Measurements from ENCODE around the gene RCSD1. TPM values are rescaled to one million over a fixed set of nuclear protein-coding genes. Genes with fewer than 3 reads are reported as not detected.
A peak's percentile ranks its signal among the peaks of the same experiment; 100 is the strongest.

RCSD1 gene
- total and polyA plus RNA-seq, 12 donors, result 3.3 to 15.4 (median 9.4) TPM

DNA sequence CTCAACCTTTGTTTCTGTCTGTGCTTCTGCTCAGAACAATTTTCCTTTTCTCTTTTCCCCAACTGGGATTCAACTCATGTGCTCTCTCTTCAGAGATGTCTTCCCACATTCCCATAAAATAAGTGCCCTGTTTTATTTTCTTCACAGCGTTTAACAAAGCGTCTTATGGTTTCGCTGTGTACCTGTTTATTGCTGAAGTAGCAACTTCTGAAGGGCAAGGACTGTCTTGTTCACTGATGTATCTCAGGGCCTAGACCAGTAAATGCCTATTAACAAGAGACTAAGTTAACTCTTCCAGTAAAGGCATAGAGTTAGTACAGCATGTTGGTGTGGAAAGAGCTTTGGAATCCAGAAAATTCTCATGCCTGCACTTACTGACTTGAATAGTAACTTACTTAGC lies 48.8 kb downstream of the RCSD1 start:
- Histone ChIP-seq H3K36me3 (replicated peaks in 1 of 2) (no peaks in the 10 kb centered on the region), H3K9me3 (replicated peaks in 1 of 3) (no peaks in the 10 kb centered on the region), H3K4me3 (no peak overlapping the region), H3K27ac (peak overlapping the region in 1 of 5 donors; percentile 2), H3K4me1 (replicated peaks in 1 of 2) (peaks cover 0 to 9% of the 10 kb centered on the region in 2 donors), H3K27me3 (no peaks in the 10 kb centered on the region)
- no peak for TF ChIP-seq POLR2A (IDR thresholded peaks at IDR 0.05)
- TF ChIP-seq, protein P1, sequence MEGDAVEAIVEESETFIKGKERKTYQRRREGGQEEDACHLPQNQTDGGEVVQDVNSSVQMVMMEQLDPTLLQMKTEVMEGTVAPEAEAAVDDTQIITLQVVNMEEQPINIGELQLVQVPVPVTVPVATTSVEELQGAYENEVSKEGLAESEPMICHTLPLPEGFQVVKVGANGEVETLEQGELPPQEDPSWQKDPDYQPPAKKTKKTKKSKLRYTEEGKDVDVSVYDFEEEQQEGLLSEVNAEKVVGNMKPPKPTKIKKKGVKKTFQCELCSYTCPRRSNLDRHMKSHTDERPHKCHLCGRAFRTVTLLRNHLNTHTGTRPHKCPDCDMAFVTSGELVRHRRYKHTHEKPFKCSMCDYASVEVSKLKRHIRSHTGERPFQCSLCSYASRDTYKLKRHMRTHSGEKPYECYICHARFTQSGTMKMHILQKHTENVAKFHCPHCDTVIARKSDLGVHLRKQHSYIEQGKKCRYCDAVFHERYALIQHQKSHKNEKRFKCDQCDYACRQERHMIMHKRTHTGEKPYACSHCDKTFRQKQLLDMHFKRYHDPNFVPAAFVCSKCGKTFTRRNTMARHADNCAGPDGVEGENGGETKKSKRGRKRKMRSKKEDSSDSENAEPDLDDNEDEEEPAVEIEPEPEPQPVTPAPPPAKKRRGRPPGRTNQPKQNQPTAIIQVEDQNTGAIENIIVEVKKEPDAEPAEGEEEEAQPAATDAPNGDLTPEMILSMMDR (IDR thresholded peaks at IDR 0.05), result no peak
- WGBS, 4 donors, result 93 to 97% (median 96%) methylated on average over 3 of the region's 3 CpGs
- DNase-seq, result no peak
- intact Hi-C loops (cut with DNase I), result no loop called here

DNA sequence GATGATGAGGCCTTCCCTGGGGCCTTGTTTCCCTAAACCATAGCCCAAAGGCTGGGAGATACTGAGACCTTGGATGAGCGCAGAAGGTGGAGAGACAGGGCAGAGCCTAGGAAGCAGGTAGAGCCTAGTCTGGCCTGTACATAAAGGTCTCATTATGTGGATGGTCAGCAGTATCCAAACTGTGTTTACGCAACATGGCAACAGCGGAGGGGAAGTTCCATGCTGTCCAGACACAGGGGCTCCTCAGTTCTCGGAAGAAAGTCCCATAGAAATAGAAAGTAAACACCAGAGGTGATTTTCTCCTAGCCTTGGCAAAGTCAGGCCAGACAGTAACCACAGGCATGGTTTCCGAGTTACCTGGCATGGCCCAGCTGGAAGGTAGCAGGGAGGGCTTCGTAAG lies 49.7 kb downstream of the RCSD1 start:
- peaks cover 0 to 9% of the 10 kb centered on the region in 2 donors for H3K4me1 ChIP-seq (replicated peaks in 1 of 2)
- H3K9me3 ChIP-seq (replicated peaks in 1 of 3), result no peaks in the 10 kb centered on the region
- no peak overlapping the region for H3K4me3 ChIP-seq
- H3K36me3 ChIP-seq (replicated peaks in 1 of 2), result no peaks in the 10 kb centered on the region
- intact Hi-C loops (cut with DNase I), result loop anchor here in 1 of 2 donors (5.0 kb wide), 1 partner anchor 82 kb away; no protein-coding TSS in a partner anchor
- H3K27me3 ChIP-seq, result no peaks in the 10 kb centered on the region
- H3K27ac ChIP-seq, result peak overlapping the region in 2 of 5 donors; percentile 2 to 23
- DNase-seq, result no peak
- 87 to 95% (median 91%) methylated on average over 6 of the region's 6 CpGs for WGBS, 4 donors
- TF ChIP-seq, protein P1 (IDR thresholded peaks at IDR 0.05), result no peak
- no peak for TF ChIP-seq POLR2A (IDR thresholded peaks at IDR 0.05)

DNA sequence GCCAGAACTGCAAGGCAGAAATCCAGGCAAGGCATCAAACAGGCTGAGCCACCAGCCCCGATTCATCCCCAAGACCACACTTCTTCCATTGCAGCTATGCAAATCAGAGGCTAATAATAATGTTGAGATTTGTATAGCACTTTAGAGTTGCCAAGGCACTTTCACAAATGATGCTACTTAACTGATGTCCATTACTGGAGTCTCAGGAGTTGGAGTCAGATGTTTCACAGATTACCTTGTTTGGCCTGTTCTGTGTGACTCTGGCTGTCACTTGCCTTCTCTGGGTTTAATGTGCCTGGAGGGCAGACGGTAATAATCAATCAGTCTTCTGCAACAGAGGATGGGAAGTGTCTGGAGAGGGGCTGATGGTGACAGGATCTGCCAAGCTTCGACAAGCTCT lies 51.0 kb downstream of the RCSD1 start:
- Histone ChIP-seq H3K4me1 (replicated peaks in 1 of 2) (peaks cover 12 to 20% of the 10 kb centered on the region in 2 donors), H3K27me3 (no peaks in the 10 kb centered on the region), H3K4me3 (no peak overlapping the region), H3K9me3 (replicated peaks in 1 of 3) (no peaks in the 10 kb centered on the region), H3K36me3 (replicated peaks in 1 of 2) (no peaks in the 10 kb centered on the region), H3K27ac (peak overlapping the region in 1 of 5 donors; percentile 7)
- intact Hi-C loops (cut with DNase I), result loop anchor here in 1 of 2 donors (5.0 kb wide), 1 partner anchor 84 kb away; no protein-coding TSS in a partner anchor
- no peak for DNase-seq
- no peak for TF ChIP-seq POLR2A (IDR thresholded peaks at IDR 0.05)
- TF ChIP-seq, protein P1 (IDR thresholded peaks at IDR 0.05), result no peak
- 65 to 79% (median 73%) methylated on average over 3 of the region's 3 CpGs for WGBS, 4 donors

DNA sequence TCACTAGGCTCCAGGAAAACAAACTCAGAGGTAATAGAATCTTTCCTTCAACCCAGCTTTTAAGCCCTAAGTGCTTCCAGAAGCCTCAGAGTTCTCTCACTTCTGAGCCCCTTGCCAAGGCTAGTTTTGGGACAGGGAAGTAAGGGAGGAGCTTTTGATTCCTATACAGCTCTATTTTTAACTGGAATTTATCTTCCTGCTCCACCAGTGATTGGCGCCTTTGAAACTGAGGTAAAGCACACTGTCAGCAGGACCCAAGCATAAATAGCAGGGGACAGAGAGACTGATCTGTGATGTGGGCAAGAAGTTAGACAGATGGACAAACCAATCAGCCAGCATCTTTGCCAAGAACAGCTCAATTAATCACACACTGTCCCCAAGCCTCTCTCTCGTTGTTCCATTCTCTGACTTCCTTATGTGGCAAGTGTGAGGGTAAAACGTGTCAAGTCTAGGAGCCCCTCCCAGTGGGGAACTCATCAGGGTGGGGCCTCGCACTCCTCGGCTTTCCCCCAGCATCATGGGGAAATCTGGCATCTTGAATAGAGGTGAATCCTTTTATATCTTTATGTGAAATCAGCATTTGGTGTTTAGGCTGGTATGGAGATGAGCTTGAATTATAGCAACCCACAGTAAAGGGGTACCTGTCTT lies 51.5 kb downstream of the RCSD1 start:
- 53 to 62% (median 57%) methylated on average over 5 of the region's 5 CpGs for WGBS, 4 donors
- intact Hi-C loops (cut with DNase I), result loop anchor here in 1 of 2 donors (5.0 kb wide), 1 partner anchor 84 kb away; no protein-coding TSS in a partner anchor

More for the DNA sequence above, 51.5 kb downstream of the RCSD1 start:
- H3K27ac ChIP-seq, result no peak overlapping the region
- no peaks in the 10 kb centered on the region for H3K27me3 ChIP-seq
- no peaks in the 10 kb centered on the region for H3K9me3 ChIP-seq (replicated peaks in 1 of 3)
- no peak for DNase-seq
- H3K4me3 ChIP-seq, result no peak overlapping the region
- H3K36me3 ChIP-seq (replicated peaks in 1 of 2), result no peaks in the 10 kb centered on the region
- TF ChIP-seq POLR2A (IDR thresholded peaks at IDR 0.05), result no peak
- TF ChIP-seq, protein P1 (IDR thresholded peaks at IDR 0.05), result no peak
- peaks cover 15 to 25% of the 10 kb centered on the region in 2 donors for H3K4me1 ChIP-seq (replicated peaks in 1 of 2)
